Stimulated activated CD8-positive, alpha-beta memory T cell treated with anti-CD3 and anti-CD28 coated beads, Interleukin-15, amount 100 ng/mL, for 24 hours (primary cell): ENCODE results near the gene JARID2.

Experiments used
- DNase-seq: peaks from one replicate; pipeline ENCODE4 v3.0.0-alpha.2; 2020; ENCODE audit warnings: low read depth

The JARID2 gene

GRCh38 chr6:15335916-15336315 is 90.0 kb downstream of the JARID2 start:
- no peak for DNase-seq

- no peak for DNase-seq
These were observed 91.2 kb downstream of the JARID2 start for GRCh38 chr6:15336900-15337560.

GRCh38 chr6:15337582-15337981 is 91.7 kb downstream of the JARID2 start:
- DNase-seq, result no peak

- no peak for DNase-seq
These were observed 92.6 kb downstream of the JARID2 start for GRCh38 chr6:15338476-15338875.

GRCh38 chr6:15339081-15339480 is 93.2 kb downstream of the JARID2 start:
- no peak for DNase-seq

- DNase-seq, result no peak
These were observed 94.3 kb downstream of the JARID2 start for GRCh38 chr6:15340105-15340601.

GRCh38 chr6:15340775-15341174 is 94.9 kb downstream of the JARID2 start:
- DNase-seq, result no peak

GRCh38 chr6:15341311-15342001 is 95.6 kb downstream of the JARID2 start:
- DNase-seq, result no peak

GRCh38 chr6:15342114-15342513 is 96.2 kb downstream of the JARID2 start:
- DNase-seq, result no peak

GRCh38 chr6:15343490-15344191 is 97.8 kb downstream of the JARID2 start:
- no peak for DNase-seq

GRCh38 chr6:15344192-15344519 is 98.3 kb downstream of the JARID2 start:
- no peak for DNase-seq

- no peak for DNase-seq
These were observed 99.0 kb downstream of the JARID2 start for GRCh38 chr6:15344831-15345230.

- no peak for DNase-seq
These were observed 100.4 kb downstream of the JARID2 start for GRCh38 chr6:15346315-15346714.

GRCh38 chr6:15348528-15348927 is 102.7 kb downstream of the JARID2 start:
- DNase-seq, result no peak

GRCh38 chr6:15349379-15349778 is 103.5 kb downstream of the JARID2 start:
- no peak for DNase-seq

- no peak for DNase-seq
These were observed 104.7 kb downstream of the JARID2 start for GRCh38 chr6:15350386-15351083.

GRCh38 chr6:15351631-15352030 is 105.8 kb downstream of the JARID2 start:
- no peak for DNase-seq

GRCh38 chr6:15352220-15352619 is 106.4 kb downstream of the JARID2 start:
- DNase-seq, result no peak

- DNase-seq, result no peak
These were observed 107.0 kb downstream of the JARID2 start for GRCh38 chr6:15352845-15353244.

GRCh38 chr6:15355683-15356099 is 109.8 kb downstream of the JARID2 start:
- DNase-seq, result no peak

GRCh38 chr6:15356179-15356578 is 110.3 kb downstream of the JARID2 start:
- no peak for DNase-seq

GRCh38 chr6:15356937-15357336 is 111.1 kb downstream of the JARID2 start:
- DNase-seq, result no peak

GRCh38 chr6:15357782-15358181 is 111.9 kb downstream of the JARID2 start:
- no peak for DNase-seq
